Measurements from ENCODE around the gene LYPLAL1. TPM values are rescaled to one million over a fixed set of nuclear protein-coding genes. Genes with fewer than 3 reads are reported as not detected.
A peak's percentile ranks its signal among the peaks of the same experiment; 100 is the strongest.
"Not testable (repeated sequence)": the region's sequence is repeated elsewhere in the genome, so short reads cannot be mapped to it uniquely, and the experiment has no call there.

The LYPLAL1 gene
- total RNA-seq, 2 experiments from 2014 or later, result 25.3 to 27.9 TPM

DNA sequence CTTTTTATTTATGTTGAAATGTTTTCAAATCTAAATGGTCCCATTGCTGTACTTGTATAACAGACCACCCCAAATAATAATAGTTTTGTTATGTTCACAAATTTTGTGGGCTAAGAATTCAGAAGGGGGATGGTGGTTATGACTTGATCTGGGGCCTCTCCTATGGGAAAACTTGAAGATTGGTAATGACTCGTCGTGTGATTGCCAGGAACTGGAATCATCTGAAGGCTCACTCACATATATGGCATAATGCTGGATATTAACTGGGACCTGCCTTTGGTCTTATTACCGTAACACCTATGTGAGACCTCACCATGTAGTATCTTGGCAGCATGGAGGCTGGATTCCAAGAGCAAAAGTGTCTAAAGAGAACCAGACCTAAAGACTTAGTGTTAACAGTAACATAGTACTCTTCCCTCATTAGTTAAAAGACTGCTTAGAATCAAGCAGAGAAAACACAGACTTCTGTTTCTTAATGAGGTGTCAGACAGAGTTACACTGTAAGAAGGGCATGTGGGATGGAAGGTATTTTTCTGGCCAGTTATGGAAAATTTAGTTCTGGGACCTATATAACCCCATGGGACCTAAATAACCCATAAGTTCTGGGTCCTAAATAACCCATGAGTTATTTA is 11.9 kb downstream of the LYPLAL1 start:
- intact Hi-C loops (cut with DNase I, micrococcal nuclease), result loop anchor here (5.0 kb wide), 2 partner anchors 277 to 282 kb away; no protein-coding TSS in a partner anchor
- CTCF ChIA-PET, result no interaction called here
- POLR2A ChIA-PET, result no interaction called here

DNA sequence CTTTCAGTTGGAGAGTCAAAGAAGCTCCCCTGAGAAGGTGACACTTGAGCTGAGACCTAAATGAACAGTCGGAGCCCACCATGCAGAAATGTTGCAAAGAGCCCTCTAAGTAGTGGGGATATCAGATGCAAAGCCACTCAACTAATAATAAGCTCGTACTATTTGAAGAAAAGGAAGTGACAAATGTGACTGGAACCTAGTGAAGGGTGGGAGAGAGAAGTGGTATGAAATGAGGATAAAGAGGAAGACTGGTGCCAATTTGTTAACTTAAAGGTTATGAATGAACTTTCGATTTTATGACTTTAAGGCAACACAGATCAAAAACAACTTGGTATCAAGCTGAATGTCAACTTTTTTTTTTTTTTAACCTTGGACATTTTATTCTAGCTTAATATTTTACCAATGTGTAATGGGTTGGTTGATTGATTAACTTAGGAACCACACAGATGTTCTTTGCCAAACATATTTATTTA is 14.7 kb downstream of the LYPLAL1 start:
- DNase-seq, result no peak
- H3K27ac Mint-ChIP-seq, result peak overlapping the region; percentile 52

More for the DNA sequence above, 11.9 kb downstream of the LYPLAL1 start:
- peaks cover 26% of the 10 kb centered on the region for H3K36me3 Mint-ChIP-seq (ENCODE audit: low read depth)
- peaks cover 47% of the 10 kb centered on the region for H3K4me1 Mint-ChIP-seq
- DNase-seq, result no peak
- H3K27me3 Mint-ChIP-seq, result no peaks in the 10 kb centered on the region
- no peaks in the 10 kb centered on the region for H3K9me3 Mint-ChIP-seq (ENCODE audit: low read depth)
- H3K4me3 Mint-ChIP-seq, result no peak overlapping the region
- H3K27ac Mint-ChIP-seq, result no peak overlapping the region
- no peak for ATAC-seq

DNA sequence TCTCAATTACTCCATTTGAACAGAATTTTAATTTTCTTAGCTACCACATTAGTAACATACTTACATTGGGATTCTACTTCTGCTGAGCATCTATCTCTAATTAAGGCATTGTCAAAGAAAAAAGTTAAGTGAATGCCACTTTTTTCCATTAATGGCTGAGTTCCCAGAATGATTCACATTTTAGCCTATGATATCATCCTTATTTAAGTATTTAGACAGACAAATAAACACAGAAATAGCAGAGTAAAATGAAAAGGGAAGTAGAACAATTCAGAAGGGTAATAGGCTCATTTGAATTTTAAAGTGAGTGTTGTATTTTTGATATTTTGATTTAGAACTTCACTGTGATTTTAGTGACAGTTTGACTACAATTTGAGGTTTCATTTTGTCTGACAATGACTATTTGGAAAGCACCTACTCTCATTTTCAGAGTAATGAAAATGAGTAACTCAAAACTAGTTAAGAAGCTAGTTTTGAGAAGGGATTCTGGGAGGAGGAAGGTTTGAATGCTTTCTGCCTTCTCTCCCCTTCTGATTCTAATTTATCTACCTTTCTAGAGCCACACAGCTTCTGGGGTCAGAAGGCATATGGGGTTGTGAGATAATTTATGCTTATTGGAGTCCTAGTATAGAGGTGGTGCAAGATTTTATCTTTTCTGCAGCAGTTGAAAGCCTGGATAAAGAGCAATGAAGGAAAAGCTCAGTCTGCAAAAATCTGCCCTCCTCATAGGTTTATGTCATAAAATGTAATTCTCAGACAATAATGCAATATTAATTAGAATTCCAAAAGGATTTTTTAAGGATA is 15.5 kb downstream of the LYPLAL1 start:
- intact Hi-C loops (cut with DNase I, micrococcal nuclease), result loop anchor here (1.0 to 5.0 kb wide), 6 partner anchors 15 to 838 kb away; no protein-coding TSS in a partner anchor
- H3K4me3 Mint-ChIP-seq, result no peak overlapping the region
- CTCF ChIA-PET, result interaction anchor here (0.6 to 3.9 kb wide), 7 partner anchors 14 to 904 kb away, joined by 3 to 21 read pairs (median 3); partner anchors contain the start of genes BPNT1, LYPLAL1 and RRP15

More for the DNA sequence above, 14.7 kb downstream of the LYPLAL1 start:
- Mint-ChIP-seq H3K36me3 (ENCODE audit: low read depth) (peaks cover 25% of the 10 kb centered on the region), H3K4me3 (no peak overlapping the region), H3K4me1 (peaks cover 39% of the 10 kb centered on the region), H3K9me3 (ENCODE audit: low read depth) (no peaks in the 10 kb centered on the region), H3K27me3 (no peaks in the 10 kb centered on the region)
- ChIA-PET CTCF (interaction anchor here (1.8 to 3.9 kb wide), 3 partner anchors 9 to 15 kb away, joined by 9 to 21 read pairs (median 10); partner anchors contain the start of gene LYPLAL1), POLR2A (no interaction called here)
- no peak for ATAC-seq
- intact Hi-C loops (cut with DNase I, micrococcal nuclease), result loop anchor here (5.0 kb wide), 2 partner anchors 274 to 279 kb away; no protein-coding TSS in a partner anchor

DNA sequence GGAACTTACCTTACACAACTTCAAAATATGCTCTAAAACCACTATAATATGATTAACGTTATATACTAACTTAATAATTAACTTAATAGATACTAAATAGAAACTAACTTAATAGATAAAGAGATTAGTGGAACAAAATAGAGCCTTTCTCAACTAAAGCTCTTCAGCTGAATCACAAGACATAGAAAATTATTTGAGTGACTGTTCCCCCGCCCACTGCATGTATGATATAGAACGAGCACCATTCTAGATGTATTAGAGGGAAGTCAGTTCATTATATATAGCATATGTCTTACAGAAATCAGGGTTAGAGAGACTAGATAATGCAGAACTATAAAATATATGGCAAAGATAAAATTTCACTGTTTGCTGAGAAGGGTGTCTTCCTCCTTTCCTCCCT is 16.3 kb downstream of the LYPLAL1 start:
- Mint-ChIP-seq H3K36me3 (ENCODE audit: low read depth) (peaks cover 24% of the 10 kb centered on the region), H3K27ac (no peak overlapping the region), H3K27me3 (no peaks in the 10 kb centered on the region), H3K9me3 (ENCODE audit: low read depth) (no peaks in the 10 kb centered on the region), H3K4me3 (no peak overlapping the region), H3K4me1 (peaks cover 32% of the 10 kb centered on the region)
- ChIA-PET CTCF (interaction anchor here (0.6 to 3.9 kb wide), 7 partner anchors 14 to 905 kb away, joined by 3 to 21 read pairs (median 3); partner anchors contain the start of genes BPNT1, LYPLAL1 and RRP15), POLR2A (no interaction called here)
- intact Hi-C loops (cut with DNase I, micrococcal nuclease), result loop anchor here (1.0 to 5.0 kb wide), 6 partner anchors 16 to 839 kb away; no protein-coding TSS in a partner anchor
- no peak for DNase-seq
- ATAC-seq, result no peak

More for the DNA sequence above, 15.5 kb downstream of the LYPLAL1 start:
- POLR2A ChIA-PET, result no interaction called here
- Mint-ChIP-seq H3K36me3 (ENCODE audit: low read depth) (peaks cover 27% of the 10 kb centered on the region), H3K27me3 (no peaks in the 10 kb centered on the region), H3K4me1 (peaks cover 34% of the 10 kb centered on the region), H3K27ac (no peak overlapping the region), H3K9me3 (ENCODE audit: low read depth) (no peaks in the 10 kb centered on the region)
- ATAC-seq (peak; percentile 92), DNase-seq (no peak)

DNA sequence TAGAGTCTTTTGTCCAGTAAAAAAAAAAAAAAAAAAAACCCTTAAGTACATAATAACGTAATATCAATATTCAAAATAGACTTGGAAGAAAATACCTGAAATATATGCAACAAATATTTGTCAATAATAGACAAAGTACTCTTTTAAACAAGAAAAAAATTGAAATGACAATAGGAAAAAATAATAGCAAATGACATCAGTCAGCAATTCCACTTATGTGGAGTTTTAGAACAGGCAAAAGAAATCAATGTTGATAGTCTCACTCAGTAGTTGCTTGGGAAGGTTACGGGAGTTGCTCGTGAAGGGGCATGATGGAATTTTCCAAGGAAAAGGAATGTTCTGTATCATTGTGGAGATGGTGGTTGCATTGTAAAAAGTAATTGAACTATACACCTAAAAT is 16.9 kb downstream of the LYPLAL1 start:
- no peak for ATAC-seq
- ChIA-PET POLR2A (no interaction called here), CTCF (no interaction called here)
- H3K27me3 Mint-ChIP-seq, result no peaks in the 10 kb centered on the region
- H3K9me3 Mint-ChIP-seq (ENCODE audit: low read depth), result no peaks in the 10 kb centered on the region
- no peak overlapping the region for H3K4me3 Mint-ChIP-seq
- no peak for DNase-seq
- H3K4me1 Mint-ChIP-seq, result peaks cover 28% of the 10 kb centered on the region
- intact Hi-C loops (cut with DNase I, micrococcal nuclease), result no loop called here
- no peak overlapping the region for H3K27ac Mint-ChIP-seq
- H3K36me3 Mint-ChIP-seq (ENCODE audit: low read depth), result peaks cover 27% of the 10 kb centered on the region

DNA sequence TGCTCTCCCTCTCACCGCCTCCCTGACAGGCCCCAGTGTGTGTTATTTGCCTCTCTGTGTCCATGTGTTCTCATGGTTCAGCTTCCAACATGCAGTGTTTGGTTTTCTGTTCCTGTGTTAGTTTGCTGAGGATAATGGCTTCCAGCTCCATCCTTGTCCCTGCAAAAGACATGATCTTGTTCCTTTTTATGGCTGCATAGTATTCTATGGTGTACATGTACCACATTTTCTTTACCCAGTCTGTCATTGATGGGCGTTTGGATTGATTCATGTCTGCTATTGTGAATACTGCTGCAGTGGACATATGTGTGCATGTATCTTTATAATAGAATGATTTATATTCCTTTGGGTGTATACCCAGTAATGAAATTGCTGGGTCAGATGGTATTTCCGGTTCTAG is 22.2 kb downstream of the LYPLAL1 start:
- POLR2A ChIA-PET; intact Hi-C loops (cut with DNase I, micrococcal nuclease); ATAC-seq; H3K27ac Mint-ChIP-seq; H3K9me3 Mint-ChIP-seq (ENCODE audit: low read depth); H3K4me3 Mint-ChIP-seq; CTCF ChIA-PET; H3K4me1 Mint-ChIP-seq; H3K27me3 Mint-ChIP-seq; DNase-seq: not testable (repeated sequence)
- peaks cover 41% of the 10 kb centered on the region for H3K36me3 Mint-ChIP-seq (ENCODE audit: low read depth)

DNA sequence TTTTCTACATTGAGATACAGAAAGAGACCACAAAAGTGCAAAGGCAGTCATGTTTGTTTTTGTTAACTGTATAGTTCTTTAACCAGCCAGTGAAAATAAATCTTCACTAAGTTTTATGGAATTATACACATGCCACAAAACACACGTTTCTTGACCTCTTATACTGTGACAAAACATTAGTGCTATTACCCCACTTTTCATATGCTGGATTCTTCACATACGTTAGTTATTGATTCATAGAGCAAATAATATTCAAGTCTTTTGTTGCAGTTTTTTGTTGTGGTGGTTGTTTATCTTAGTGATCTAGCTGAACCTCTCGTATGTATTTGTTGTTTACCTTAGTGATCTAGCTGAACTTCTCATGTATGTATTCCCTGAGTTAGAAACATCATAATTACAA is 28.0 kb downstream of the LYPLAL1 start:
- H3K4me1 Mint-ChIP-seq, result no peaks in the 10 kb centered on the region
- H3K36me3 Mint-ChIP-seq (ENCODE audit: low read depth), result peaks cover 14% of the 10 kb centered on the region
- no peak overlapping the region for H3K4me3 Mint-ChIP-seq
- ATAC-seq, result no peak
- DNase-seq, result no peak
- no peaks in the 10 kb centered on the region for H3K9me3 Mint-ChIP-seq (ENCODE audit: low read depth)
- no peaks in the 10 kb centered on the region for H3K27me3 Mint-ChIP-seq
- H3K27ac Mint-ChIP-seq, result no peak overlapping the region
- ChIA-PET POLR2A (no interaction called here), CTCF (interaction anchor here (0.5 to 1.5 kb wide), 3 partner anchors 14 to 456 kb away, joined by 3 read pairs; no protein-coding TSS in a partner anchor)
- intact Hi-C loops (cut with DNase I, micrococcal nuclease), result loop anchor here (5.0 to 10.0 kb wide), 3 partner anchors 366 to 613 kb away; no protein-coding TSS in a partner anchor

DNA sequence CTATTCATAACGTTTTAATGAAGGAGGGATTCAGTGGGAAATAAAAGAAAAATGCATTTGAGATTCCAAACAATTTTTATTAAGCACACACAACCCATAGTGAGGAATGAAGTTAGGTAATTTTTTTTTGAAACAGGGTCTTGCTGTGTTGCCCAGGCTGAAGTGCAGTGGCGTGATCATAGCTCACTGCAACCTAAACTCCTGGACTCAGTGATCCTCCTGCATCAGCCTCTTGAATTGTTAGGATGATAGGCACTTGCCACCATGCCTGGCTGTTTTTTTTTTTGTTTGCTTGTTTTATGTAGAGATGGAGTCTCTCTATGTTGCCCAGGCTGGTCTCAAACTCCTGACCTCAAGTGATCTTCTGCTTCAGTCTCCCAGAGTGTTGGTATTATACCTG is 28.9 kb downstream of the LYPLAL1 start:
- intact Hi-C loops (cut with DNase I, micrococcal nuclease), result loop anchor here (5.0 to 10.0 kb wide), 3 partner anchors 365 to 612 kb away; no protein-coding TSS in a partner anchor
- no peak for ATAC-seq
- Mint-ChIP-seq H3K27me3 (no peaks in the 10 kb centered on the region), H3K27ac (no peak overlapping the region), H3K4me1 (no peaks in the 10 kb centered on the region), H3K4me3 (no peak overlapping the region), H3K9me3 (ENCODE audit: low read depth) (no peaks in the 10 kb centered on the region), H3K36me3 (ENCODE audit: low read depth) (peaks cover 11% of the 10 kb centered on the region)
- CTCF ChIA-PET, result interaction anchor here (0.9 to 1.5 kb wide), 2 partner anchors 13 to 456 kb away, joined by 3 read pairs; no protein-coding TSS in a partner anchor
- POLR2A ChIA-PET, result no interaction called here
- DNase-seq, result no peak

DNA sequence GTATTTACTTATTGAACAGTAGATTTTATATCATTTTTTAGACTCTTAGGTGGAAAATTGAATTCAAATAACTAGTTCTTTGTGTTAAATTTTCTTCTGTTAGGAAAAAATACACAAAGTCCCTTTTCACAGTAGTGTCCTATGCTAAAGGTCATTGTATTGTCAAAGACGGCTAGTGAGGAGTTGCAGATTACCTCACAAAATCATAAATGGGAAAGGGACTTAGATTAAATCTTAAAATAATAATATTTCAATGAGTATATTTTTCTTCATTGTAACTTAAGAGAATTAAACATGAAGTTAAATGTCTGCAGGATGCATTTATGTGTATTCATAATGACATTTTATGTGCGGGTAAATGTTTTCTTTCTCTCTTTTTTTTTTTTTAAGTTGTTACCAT is 32.7 kb downstream of the LYPLAL1 start:
- DNase-seq (no peak), ATAC-seq (no peak)
- no peaks in the 10 kb centered on the region for H3K27me3 Mint-ChIP-seq
- intact Hi-C loops (cut with DNase I, micrococcal nuclease), result loop anchor here in 1 of 2 experiments (10.0 kb wide), 1 partner anchor 608 kb away; no protein-coding TSS in a partner anchor
- H3K27ac Mint-ChIP-seq, result no peak overlapping the region
- H3K4me3 Mint-ChIP-seq, result no peak overlapping the region
- H3K4me1 Mint-ChIP-seq, result no peaks in the 10 kb centered on the region
- no peaks in the 10 kb centered on the region for H3K9me3 Mint-ChIP-seq (ENCODE audit: low read depth)
- ChIA-PET CTCF (interaction anchor here (1.3 kb wide), 1 partner anchor 263 kb away, joined by 3 read pairs; no protein-coding TSS in a partner anchor), POLR2A (no interaction called here)
- H3K36me3 Mint-ChIP-seq (ENCODE audit: low read depth), result peaks cover 9% of the 10 kb centered on the region

DNA sequence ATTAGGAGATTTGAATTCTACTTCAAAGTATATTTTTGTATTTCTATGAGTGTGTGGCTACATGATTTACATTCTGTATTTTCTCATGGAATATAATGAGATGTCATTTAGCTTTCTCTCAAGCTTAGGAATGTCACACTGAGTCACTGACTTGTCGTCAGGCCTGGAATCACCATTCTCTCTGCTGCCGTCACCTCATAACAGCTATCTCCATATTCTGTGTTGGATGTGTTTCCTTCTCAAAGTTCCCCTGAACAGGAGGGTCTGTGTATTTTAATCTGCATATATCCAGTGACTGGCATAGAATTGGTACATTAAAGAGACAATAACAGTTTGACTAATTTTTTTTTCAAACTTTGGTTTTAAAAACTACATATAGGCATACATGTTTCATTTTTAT is 35.9 kb downstream of the LYPLAL1 start:
- no peak overlapping the region for H3K4me3 Mint-ChIP-seq
- H3K27me3 Mint-ChIP-seq, result no peaks in the 10 kb centered on the region
- intact Hi-C loops (cut with DNase I, micrococcal nuclease), result loop anchor here in 1 of 2 experiments (10.0 kb wide), 1 partner anchor 605 kb away; no protein-coding TSS in a partner anchor
- DNase-seq (no peak), ATAC-seq (no peak)
- no peaks in the 10 kb centered on the region for H3K4me1 Mint-ChIP-seq
- peaks cover 12% of the 10 kb centered on the region for H3K36me3 Mint-ChIP-seq (ENCODE audit: low read depth)
- ChIA-PET POLR2A (no interaction called here), CTCF (interaction anchor here (0.6 kb wide), 1 partner anchor 340 kb away, joined by 3 read pairs; no protein-coding TSS in a partner anchor)
- H3K9me3 Mint-ChIP-seq (ENCODE audit: low read depth), result no peaks in the 10 kb centered on the region
- H3K27ac Mint-ChIP-seq, result no peak overlapping the region

DNA sequence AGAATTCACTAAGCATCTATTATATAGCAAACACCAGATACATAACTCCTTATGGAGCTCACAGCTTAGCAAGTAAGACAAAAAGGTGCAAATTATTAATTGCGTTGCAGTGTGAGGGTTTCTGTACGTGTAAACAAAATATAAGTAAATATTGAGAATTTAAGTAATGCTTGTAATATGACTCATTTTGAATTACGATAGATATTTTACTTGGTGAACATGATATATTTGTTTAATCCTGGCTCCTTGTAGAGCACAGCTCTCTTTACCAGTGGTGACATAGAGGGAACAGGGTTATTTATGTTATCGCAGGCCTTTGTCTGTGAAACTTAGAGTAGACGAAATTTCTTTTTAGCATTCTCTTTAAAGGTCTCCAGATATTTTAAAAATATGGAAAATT is 36.4 kb downstream of the LYPLAL1 start:
- H3K36me3 Mint-ChIP-seq (ENCODE audit: low read depth), result peaks cover 12% of the 10 kb centered on the region
- no peak overlapping the region for H3K4me3 Mint-ChIP-seq
- POLR2A ChIA-PET, result no interaction called here
- H3K9me3 Mint-ChIP-seq (ENCODE audit: low read depth), result no peaks in the 10 kb centered on the region
- H3K27ac Mint-ChIP-seq, result no peak overlapping the region
- CTCF ChIA-PET, result interaction anchor here (1.1 to 1.5 kb wide), 2 partner anchors 10 to 180 kb away, joined by 3 to 4 read pairs; no protein-coding TSS in a partner anchor
- no peaks in the 10 kb centered on the region for H3K27me3 Mint-ChIP-seq
- H3K4me1 Mint-ChIP-seq, result no peaks in the 10 kb centered on the region
- ATAC-seq (no peak), DNase-seq (no peak)
- intact Hi-C loops (cut with DNase I, micrococcal nuclease), result no loop called here
